GM12891 (cell line): ENCODE measurements around the gene VPS13A.

Experiments used
- PAX5 ChIP-seq: IDR thresholded peaks from 2 replicates; pipeline ENCODE4 v1.6.1; 2011; ENCODE audit warnings: low read length, moderate library complexity, mild to moderate bottlenecking; ENCODE audit not compliant: insufficient read depth, severe bottlenecking
- POLR2A ChIP-seq: IDR thresholded peaks from 2 replicates; pipeline ENCODE4 v1.6.1; 2011; ENCODE audit warnings: low read depth, low read length, control low read depth
- POLR2AphosphoS5 ChIP-seq: IDR thresholded peaks from 2 replicates; pipeline ENCODE4 v1.6.1; 2011; ENCODE audit warnings: low read depth, low read length, control low read depth
- POU2F2 ChIP-seq: IDR thresholded peaks from 2 replicates; pipeline ENCODE4 v1.6.1; 2011; ENCODE audit warnings: low read depth, mild to moderate bottlenecking, control low read depth, low read length, moderate library complexity
- SPI1 ChIP-seq: IDR thresholded peaks from 2 replicates; pipeline ENCODE4 v1.6.1; 2011; ENCODE audit warnings: low read depth, low read length, control low read depth
- TAF1 ChIP-seq: IDR thresholded peaks from 2 replicates; pipeline ENCODE4 v1.6.1; 2011; ENCODE audit warnings: low read depth, low read length, control low read depth

GRCh38 chr9:77305622-77306400 is 128.5 kb downstream of the VPS13A start:
- TF ChIP-seq POLR2A (no peak), POLR2AphosphoS5 (no peak), TAF1 (no peak), SPI1 (no peak), POU2F2 (no peak), PAX5 (no peak)
